K562 (cell line): ENCODE data around the gene PACRG. TPM values are rescaled to one million over a fixed set of nuclear protein-coding genes. Genes with fewer than 3 reads are reported as not detected.

Experiments used
- ATAC-seq: fragments of 200-7000 bp; cut with Tn5 transposase; 3 replicates; pipeline ENCODE4 v1.9.1; 2020; ENCODE audit warnings: moderate library complexity
- BruUV-seq: library from RNA; stranded (reverse); fragments of 400-500 nt; replicated peaks from 2 replicates; lab custom pipeline; 2021; lab: Mats Ljungman, UMichigan
- CTCF ChIA-PET: fragments of 300-600 bp; formaldehyde crosslinking; extraction: SDS; loops from one replicate; lab custom pipeline; 2021; ENCODE audit warnings: low intra/inter-chr PET ratio; lab: Yijun Ruan, JAX
- POLR2A ChIA-PET: fragments of 300-600, 350-650 bp; sonication (Branson Sonifier 250); formaldehyde crosslinking; extraction: SDS; loops from one replicate; lab custom pipeline; 2021; ENCODE audit warnings: antibody characterized with exemption, inconsistent platforms; lab: Yijun Ruan, JAX
- DNase-seq, 4 experiments: peaks; one replicate each; pipeline versions ENCODE4 v3.0.0 to v3.0.0-alpha.2; 2011 to 2018; ENCODE audit warnings: low spot score in 3 of 4, mixed read lengths in 3 of 4; ENCODE audit errors: extremely low read depth in 1 of 4
- FAIRE-seq: peaks from 2 replicates; lab custom pipeline; 2011; peaks lifted over from hg19 to GRCh38; lab: Jason Lieb, UNC
- H2AFZ ChIP-seq: 2 replicates; pipeline ENCODE4 v1.6.0; 2011; ENCODE audit warnings: low read depth, low read length, control low read depth, inconsistent platforms
- H3K27ac ChIP-seq: fragments of 200-600 bp; 3 replicates; pipeline ENCODE4 v1.8.0; 2011; ENCODE audit warnings: low read depth, mild to moderate bottlenecking, control low read depth, inconsistent platforms, low read length, moderate library complexity, mixed read lengths; ENCODE audit errors: extremely low read depth
- H3K27me3 ChIP-seq, 2 experiments: fragments of 300-600 bp in 1 of 2; 2 replicates in 1 of 2; 3 replicates in 1 of 2; pipeline versions ENCODE4 v1.6.0 to v1.8.0; 2011; ENCODE audit warnings: inconsistent platforms in 2 of 2, low read length in 2 of 2, mild to moderate bottlenecking in 1 of 2, mixed read lengths in 1 of 2, moderate library complexity in 1 of 2; ENCODE audit not compliant: control insufficient read depth in 2 of 2, insufficient read depth in 2 of 2
- H3K36me3 ChIP-seq: fragments of 300-600 bp; 3 replicates; pipeline ENCODE4 v1.8.0; 2011; ENCODE audit warnings: mild to moderate bottlenecking, low read length, inconsistent platforms; ENCODE audit not compliant: control insufficient read depth, insufficient read depth
- H3K4me1 ChIP-seq, 2 experiments: fragments of 200-600 bp in 1 of 2; replicated peaks in 1 of 2; 2 replicates in 1 of 2; 3 replicates in 1 of 2; pipeline versions ENCODE4 v1.5.1 to v1.8.0; 2011; ENCODE audit warnings: inconsistent platforms in 2 of 2, low read length in 2 of 2, mild to moderate bottlenecking in 1 of 2, mixed read lengths in 1 of 2, moderate library complexity in 1 of 2; ENCODE audit not compliant: control insufficient read depth in 2 of 2, insufficient read depth in 2 of 2
- H3K4me2 ChIP-seq: 2 replicates; pipeline ENCODE4 v1.6.1; 2011; ENCODE audit warnings: low read length, control low read depth, inconsistent platforms, mixed read lengths; ENCODE audit not compliant: insufficient read depth
- H3K4me3 ChIP-seq: fragments of 200-600 bp; sonication (generic), shearing (Covaris generic); 2 replicates; pipeline ENCODE4 v1.5.1; 2016; ENCODE audit warnings: control low read depth, inconsistent platforms
- H3K79me2 ChIP-seq: fragments of 200-600 bp; 3 replicates; pipeline ENCODE4 v1.8.0; 2011; ENCODE audit warnings: low read length, inconsistent platforms; ENCODE audit not compliant: control insufficient read depth, insufficient read depth
- H3K9ac ChIP-seq, 2 experiments: 2 replicates each; pipeline versions ENCODE4 v1.6.0 to v1.6.1; 2011; ENCODE audit warnings: low read depth in 2 of 2, low read length in 2 of 2, control low read depth in 1 of 2, inconsistent platforms in 1 of 2, mild to moderate bottlenecking in 1 of 2, mixed read lengths in 1 of 2; ENCODE audit not compliant: insufficient read depth in 1 of 2
- H3K9me1 ChIP-seq: one replicate; pipeline ENCODE4 v1.6.0; 2011; ENCODE audit warnings: inconsistent platforms, mild to moderate bottlenecking, low read length, moderate library complexity; ENCODE audit not compliant: control insufficient read depth, insufficient read depth
- H3K9me3 ChIP-seq: replicated peaks from 2 replicates; pipeline ENCODE4 v1.5.1; 2011; ENCODE audit warnings: low read depth, low read length, inconsistent platforms; ENCODE audit not compliant: control insufficient read depth, insufficient read depth
- H4K20me1 ChIP-seq: replicated peaks from 2 replicates; pipeline ENCODE4 v1.6.1; 2011; ENCODE audit warnings: low read length, inconsistent platforms, mixed read lengths; ENCODE audit not compliant: control insufficient read depth, insufficient read depth
- CBFA2T2 ChIP-seq: fragments of 450-650 bp; conservative IDR thresholded peaks from 2 replicates; pipeline ENCODE4 v1.6.1; 2017; ENCODE audit warnings: mild to moderate bottlenecking
- E2F8 ChIP-seq: fragments of 450-650 bp; IDR thresholded peaks from 2 replicates; pipeline ENCODE4 v1.7.1; 2018; ENCODE audit warnings: mild to moderate bottlenecking, low read depth; ENCODE audit not compliant: partially characterized antibody
- EWSR1 ChIP-seq: fragments of 450-650 bp; IDR thresholded peaks from 2 replicates; pipeline ENCODE4 v1.6.1; 2018; ENCODE audit warnings: borderline replicate concordance, mild to moderate bottlenecking, low read depth, moderate library complexity; ENCODE audit not compliant: partially characterized antibody
- FOXK1 ChIP-seq: sonication (generic); formaldehyde crosslinking; IDR thresholded peaks from 2 replicates; pipeline ENCODE4 v1.8.0; 2022; ENCODE audit warnings: missing genetic modification reagents, mild to moderate bottlenecking, borderline replicate concordance
- HDAC1 ChIP-seq, 2 experiments: fragments of 450-650 bp; IDR thresholded peaks; 2 replicates each; pipeline ENCODE4 v1.6.1; 2016 to 2017; ENCODE audit warnings: inconsistent platforms in 1 of 2, mild to moderate bottlenecking in 1 of 2, moderate library complexity in 1 of 2
- HEY1 ChIP-seq: fragments of 250-450 bp; sonication (Bioruptor Pico); IDR thresholded peaks from 2 replicates; pipeline ENCODE4 v1.5.0; 2020; ENCODE audit warnings: mild to moderate bottlenecking, moderate library complexity, borderline replicate concordance
- ID3 ChIP-seq, 2 experiments: fragments of 250-450 bp in 1 of 2; fragments of 450-650 bp in 1 of 2; sonication (Bioruptor Pico) in 1 of 2; IDR thresholded peaks; 2 replicates each; pipeline versions ENCODE4 v1.6.1 to v1.8.0; 2016 to 2021; ENCODE audit warnings: mild to moderate bottlenecking in 2 of 2, moderate library complexity in 2 of 2, missing compliant biosample characterization in 1 of 2, missing genetic modification characterization in 1 of 2
- LCOR ChIP-seq: sonication (generic); formaldehyde crosslinking; IDR thresholded peaks from 2 replicates; pipeline ENCODE4 v1.8.0; 2022; ENCODE audit warnings: mild to moderate bottlenecking, missing genetic modification reagents
- LEF1 ChIP-seq: fragments of 450-650 bp; IDR thresholded peaks from 2 replicates; pipeline ENCODE4 v1.6.1; 2016; ENCODE audit warnings: mild to moderate bottlenecking
- SMAD1 ChIP-seq: fragments of 150-350 bp; IDR thresholded peaks from 2 replicates; pipeline ENCODE4 v1.6.1; 2014; ENCODE audit warnings: low read length, low read depth; ENCODE audit not compliant: partially characterized antibody
- TAF1 ChIP-seq: IDR thresholded peaks from 2 replicates; pipeline ENCODE4 v1.6.1; 2011; ENCODE audit warnings: mild to moderate bottlenecking, low read length, moderate library complexity; ENCODE audit not compliant: insufficient read depth, control insufficient read depth, severe bottlenecking; ENCODE audit errors: extremely low read depth
- ZBTB5 ChIP-seq: fragments of 450-650 bp; IDR thresholded peaks from 2 replicates; pipeline ENCODE4 v1.6.1; 2017; ENCODE audit warnings: antibody characterized with exemption
- ZNF174 ChIP-seq: fragments of 250-450 bp; sonication (Bioruptor Pico); IDR thresholded peaks from 2 replicates; pipeline ENCODE4 v1.4.0; 2020; ENCODE audit warnings: mild to moderate bottlenecking
- ZNF253 ChIP-seq: fragments of 250-450 bp; sonication (Bioruptor Pico); conservative IDR thresholded peaks from 2 replicates; pipeline ENCODE4 v1.6.1; 2021; ENCODE audit warnings: mild to moderate bottlenecking
- WGBS: fragments of 100-300 bp; shearing (Covaris generic); methylation state at CpG from one replicate; pipeline ENCODE4 v1.1.6; 2016; ENCODE audit warnings: low coverage, mixed read lengths; ENCODE audit not compliant: insufficient coverage; ENCODE audit errors: missing lambda C conversion rate; 5-methylcytosine and 5-hydroxymethylcytosine counted together
- in situ Hi-C: fragments of 300-500 bp; cut with MboI; formaldehyde crosslinking; loops from 4 replicates; pipeline ENCODE4 v1.15.0; 2018; ENCODE audit warnings: inconsistent platforms, mixed read lengths
- intact Hi-C: fragments of 100-400 bp; cut with micrococcal nuclease; formaldehyde crosslinking; loops from 2 replicates; pipeline ENCODE4 v1.14.2; 2022
- polyA plus RNA-seq, 8 experiments: library from polyadenylated mRNA; depleted of rRNA in 4 of 8; stranded (reverse) in 5 of 8; unstranded in 3 of 8; fragments of >200 nt; fragmentation: Nextera tagmentation in 2 of 8; fragmentation: Illumina TruSeq in 1 of 8; extraction: Ambion mirVana in 2 of 8; extraction: Trizol in 1 of 8; gene quantifications; 2 replicates each; pipeline versions ENCODE4 v1.2.1 to v1.2.3, GENCODE V29; 2011 to 2014; ENCODE audit warnings: inconsistent platforms in 1 of 8, missing spikeins in 1 of 8
- total RNA-seq, 7 experiments: library from RNA; depleted of rRNA in 6 of 7; stranded (reverse); fragments of >200 nt in 6 of 7; fragmentation: Illumina TruSeq in 2 of 7; extraction: Trizol in 2 of 7; gene quantifications; 2 replicates each; pipeline versions ENCODE4 v1.2.1 to v1.2.3, GENCODE V29; 2011 to 2021; ENCODE audit warnings: low replicate concordance in 1 of 7
- TF ChIP-seq, protein P1 (sequence below): fragments of 250-450 bp; sonication (Bioruptor Pico); IDR thresholded peaks from 2 replicates; pipeline ENCODE4 v1.9.0; 2021; ENCODE audit warnings: mild to moderate bottlenecking

Gene PACRG
- total and polyA plus RNA-seq, 9 of the 15 experiments (the other 6 are each of a cell fraction or from before 2014, with no cell fraction given): 0.04 TPM; not detected in 8

DNA sequence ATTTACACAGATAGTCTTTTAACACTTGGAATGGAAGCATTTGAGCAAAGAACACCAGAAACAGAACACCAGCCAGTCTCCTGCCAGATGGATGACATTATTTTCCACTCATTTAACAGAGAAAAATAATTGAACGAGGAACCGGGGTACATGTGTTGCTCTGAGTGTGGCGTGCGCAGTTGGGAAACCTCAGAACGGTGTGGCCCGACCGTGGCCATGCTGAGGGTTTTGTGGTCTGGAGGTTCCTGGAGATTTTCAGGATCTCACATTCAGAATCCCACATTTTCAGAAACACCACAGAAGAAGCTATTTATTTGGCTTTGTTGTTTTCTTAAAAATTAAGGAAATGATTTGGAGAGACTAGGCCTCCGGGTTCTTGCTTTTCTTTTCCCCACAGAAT is 559.9 kb downstream of the PACRG start:
- in situ Hi-C loops: no loop called here
- no peaks in the 10 kb centered on the region for H4K20me1 ChIP-seq
- TF ChIP-seq, protein P1, sequence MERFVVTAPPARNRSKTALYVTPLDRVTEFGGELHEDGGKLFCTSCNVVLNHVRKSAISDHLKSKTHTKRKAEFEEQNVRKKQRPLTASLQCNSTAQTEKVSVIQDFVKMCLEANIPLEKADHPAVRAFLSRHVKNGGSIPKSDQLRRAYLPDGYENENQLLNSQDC (CRISPR knock-in tag): no peak
- TF ChIP-seq CBFA2T2 (no peak), LEF1 (no peak), SMAD1 (no peak), ZNF253 (CRISPR knock-in tag) (no peak), HDAC1 (IDR thresholded peaks at IDR 0.05) (no peak), TAF1 (no peak), ZNF174 (CRISPR knock-in tag) (no peak), LCOR (CRISPR knock-in tag) (no peak), ZBTB5 (no peak), E2F8 (no peak), HEY1 (CRISPR knock-in tag) (no peak), ID3 (CRISPR knock-in tag; IDR thresholded peaks at IDR 0.05) (no peak), ID3 (tag; IDR thresholded peaks at IDR 0.05) (no peak), EWSR1 (no peak), FOXK1 (CRISPR knock-in tag) (no peak)
- 6% methylated on average over 8 of the region's 8 CpGs for WGBS
- no peak overlapping the region for H2AFZ ChIP-seq
- ATAC-seq: no peak
- no peaks in the 10 kb centered on the region for H3K36me3 ChIP-seq
- CTCF ChIA-PET: no interaction called here
- H3K9me3 ChIP-seq: no peaks in the 10 kb centered on the region
- no peak overlapping the region for H3K4me3 ChIP-seq
- intact Hi-C loops: no loop called here
- FAIRE-seq: no peak
- no peaks in the 10 kb centered on the region for H3K79me2 ChIP-seq
- no peak overlapping the region for H3K4me2 ChIP-seq
- H3K9ac ChIP-seq: no peak overlapping the region
- peaks cover 0 to 3% of the 10 kb centered on the region in 2 experiments; a peak in 1 of 5 replicates for H3K4me1 ChIP-seq
- no peak for DNase-seq
- BruUV-seq: no TSS peak
- H3K27me3 ChIP-seq: peaks cover 44 to 66% of the 10 kb centered on the region in 2 experiments
- POLR2A ChIA-PET: interaction anchor here (0.6 to 1.0 kb wide), 2 partner anchors 14 to 48 kb away, joined by 3 read pairs; no protein-coding TSS in a partner anchor
- H3K27ac ChIP-seq: no peak overlapping the region
- H3K9me1 ChIP-seq: no peaks in the 10 kb centered on the region
